Natural killer cell (primary cell): ENCODE data around the gene RANBP17. TPM values are rescaled to one million over a fixed set of nuclear protein-coding genes. Genes with fewer than 3 reads are reported as not detected.

Experiments
- ATAC-seq, 3 donors: fragments of 150-1000 bp in 2 of 3; fragments of 200-7000 bp in 1 of 3; cut with Tn5 transposase; 1 replicate in 1 of 3; 2 replicates in 2 of 3; pipeline ENCODE4 v1.10.0; 2021; ENCODE audit warnings: mild to moderate bottlenecking in 2 of 3, moderate library complexity in 2 of 3
- DNase-seq, 2 donors: peaks; one replicate each; pipeline versions ENCODE4 v3.0.0 to v3.0.0-alpha.2; 2013 to 2021; ENCODE audit warnings: mixed read lengths in 1 of 2
- H3K27ac ChIP-seq: one replicate; pipeline ENCODE4 v1.5.1; 2013; ENCODE audit warnings: mild to moderate bottlenecking, low read length
- H3K27me3 ChIP-seq: one replicate; pipeline ENCODE4 v1.6.1; 2013; ENCODE audit warnings: low read length; ENCODE audit not compliant: control insufficient read depth, insufficient read depth
- H3K36me3 ChIP-seq: one replicate; pipeline ENCODE4 v1.6.1; 2013; ENCODE audit warnings: low read length; ENCODE audit not compliant: control insufficient read depth, insufficient read depth
- H3K4me1 ChIP-seq: one replicate; pipeline ENCODE4 v1.6.1; 2013; ENCODE audit warnings: low read length; ENCODE audit not compliant: control insufficient read depth, insufficient read depth
- H3K4me3 ChIP-seq: one replicate; pipeline ENCODE4 v1.5.1; 2013; ENCODE audit warnings: low read length
- H3K9me3 ChIP-seq: one replicate; pipeline ENCODE4 v1.6.1; 2013; ENCODE audit warnings: low read length; ENCODE audit not compliant: control insufficient read depth, insufficient read depth
- H3K27ac Mint-ChIP-seq, 2 donors: one replicate each; pipeline ENCODE4 v1.8.0; 2022; ENCODE audit warnings: mild to moderate bottlenecking in 2 of 2, mixed read lengths in 2 of 2, moderate library complexity in 1 of 2
- H3K27me3 Mint-ChIP-seq, 2 donors: one replicate each; pipeline ENCODE4 v1.8.0; 2022; ENCODE audit warnings: low read depth in 2 of 2, mixed read lengths in 2 of 2
- H3K36me3 Mint-ChIP-seq: one replicate; pipeline ENCODE4 v1.8.0; 2022; ENCODE audit warnings: mixed read lengths
- H3K4me1 Mint-ChIP-seq, 2 donors: one replicate each; pipeline ENCODE4 v1.8.0; 2022; ENCODE audit warnings: mixed read lengths in 2 of 2
- H3K4me3 Mint-ChIP-seq: one replicate; pipeline ENCODE4 v1.8.0; 2022; ENCODE audit warnings: mild to moderate bottlenecking, moderate library complexity, mixed read lengths
- H3K9me3 Mint-ChIP-seq, 2 donors: one replicate each; pipeline ENCODE4 v1.8.0; 2022; ENCODE audit warnings: mixed read lengths in 2 of 2
- CTCF ChIP-seq: fragments of 200-600 bp; IDR thresholded peaks from one replicate; pipeline ENCODE4 v1.8.0; 2022; ENCODE audit warnings: antibody characterized with exemption
- WGBS: methylation state at CpG from one replicate; pipeline ENCODE4 v1.1.7; 2013; ENCODE audit warnings: missing lambda C conversion rate; ENCODE audit not compliant: insufficient coverage; 5-methylcytosine and 5-hydroxymethylcytosine counted together
- intact Hi-C: fragments of 100-400 bp; cut with micrococcal nuclease; formaldehyde crosslinking; loops from one replicate; pipeline ENCODE4 v1.14.2; 2022
- total RNA-seq, 4 donors: library from RNA; stranded (reverse); fragments of 120-200 nt in 1 of 4; gene quantifications; one replicate each; pipeline versions ENCODE4 v1.2.3 to v1.2.4, GENCODE V29; 2013 to 2022

The RANBP17 gene
- total RNA-seq, 3 donors from 2014 or later (not counting 1 experiment from before 2014, with no cell fraction given): 11.2 to 15.0 (median 12.6) TPM

GRCh38 chr5:171010816-171011215 is 149.0 kb downstream of the RANBP17 start:
- no peak for ATAC-seq
- 0% methylated on average over 1 of the region's 2 CpGs for WGBS
- no peaks in the 10 kb centered on the region for H3K4me1 Mint-ChIP-seq
- no peak overlapping the region for H3K27ac Mint-ChIP-seq
- intact Hi-C loops: no loop called here
- H3K9me3 Mint-ChIP-seq: peaks cover 0 to 8% of the 10 kb centered on the region in 2 donors
- H3K27me3 ChIP-seq: no peaks in the 10 kb centered on the region
- H3K4me3 Mint-ChIP-seq: no peak overlapping the region
- peaks cover 2% of the 10 kb centered on the region for H3K36me3 Mint-ChIP-seq
- peaks cover 2% of the 10 kb centered on the region for H3K9me3 ChIP-seq
- H3K27ac ChIP-seq: no peak overlapping the region
- H3K36me3 ChIP-seq: no peaks in the 10 kb centered on the region
- no peak for DNase-seq
- H3K4me3 ChIP-seq: no peak overlapping the region
- H3K27me3 Mint-ChIP-seq: no peaks in the 10 kb centered on the region
- no peak for TF ChIP-seq CTCF
- H3K4me1 ChIP-seq: no peaks in the 10 kb centered on the region

GRCh38 chr5:171023508-171023907 is 161.7 kb downstream of the RANBP17 start:
- H3K4me3 Mint-ChIP-seq: no peak overlapping the region
- peaks cover 3 to 6% of the 10 kb centered on the region in 2 donors for H3K9me3 Mint-ChIP-seq
- Histone ChIP-seq H3K4me1 (no peaks in the 10 kb centered on the region), H3K9me3 (peaks cover 12% of the 10 kb centered on the region), H3K4me3 (no peak overlapping the region), H3K36me3 (no peaks in the 10 kb centered on the region), H3K27me3 (no peaks in the 10 kb centered on the region), H3K27ac (no peak overlapping the region)
- peaks cover 8% of the 10 kb centered on the region for H3K36me3 Mint-ChIP-seq
- no peak overlapping the region for H3K27ac Mint-ChIP-seq
- H3K4me1 Mint-ChIP-seq: no peaks in the 10 kb centered on the region
- H3K27me3 Mint-ChIP-seq: no peaks in the 10 kb centered on the region
- no peak for ATAC-seq
- intact Hi-C loops: no loop called here
- no peak for TF ChIP-seq CTCF
- no peak for DNase-seq

GRCh38 chr5:171024084-171024483 is 162.3 kb downstream of the RANBP17 start:
- TF ChIP-seq CTCF: no peak

GRCh38 chr5:171029401-171029800 is 167.6 kb downstream of the RANBP17 start:
- Histone ChIP-seq H3K27me3 (no peaks in the 10 kb centered on the region), H3K9me3 (no peaks in the 10 kb centered on the region), H3K36me3 (no peaks in the 10 kb centered on the region), H3K4me3 (no peak overlapping the region), H3K4me1 (no peaks in the 10 kb centered on the region), H3K27ac (no peak overlapping the region)
- DNase-seq (no peak), ATAC-seq (no peak)
- Mint-ChIP-seq H3K27ac (no peak overlapping the region), H3K9me3 (peaks cover 0 to 3% of the 10 kb centered on the region in 2 donors), H3K36me3 (no peaks in the 10 kb centered on the region), H3K4me3 (no peak overlapping the region), H3K4me1 (no peaks in the 10 kb centered on the region), H3K27me3 (no peaks in the 10 kb centered on the region)
- WGBS: 93% methylated on average over 3 of the region's 3 CpGs
- no peak for TF ChIP-seq CTCF
- intact Hi-C loops: no loop called here

More at GRCh38 chr5:171024084-171024483, 162.3 kb downstream of the RANBP17 start:
- Histone ChIP-seq H3K27me3 (no peaks in the 10 kb centered on the region), H3K4me3 (no peak overlapping the region), H3K36me3 (no peaks in the 10 kb centered on the region), H3K27ac (no peak overlapping the region), H3K9me3 (peaks cover 12% of the 10 kb centered on the region), H3K4me1 (no peaks in the 10 kb centered on the region)
- no peaks in the 10 kb centered on the region for H3K4me1 Mint-ChIP-seq
- H3K27me3 Mint-ChIP-seq: no peaks in the 10 kb centered on the region
- H3K36me3 Mint-ChIP-seq: peaks cover 2% of the 10 kb centered on the region
- H3K4me3 Mint-ChIP-seq: no peak overlapping the region
- ATAC-seq: no peak
- no peak overlapping the region for H3K27ac Mint-ChIP-seq
- peaks cover 3 to 6% of the 10 kb centered on the region in 2 donors for H3K9me3 Mint-ChIP-seq
- intact Hi-C loops: no loop called here
- DNase-seq: no peak
